ENCODE measurements around the gene MYLK. TPM values are rescaled to one million over a fixed set of nuclear protein-coding genes. Genes with fewer than 3 reads are reported as not detected.
A peak's percentile ranks its signal among the peaks of the same experiment; 100 is the strongest.
"Not testable (repeated sequence)": the region's sequence is repeated elsewhere in the genome, so short reads cannot be mapped to it uniquely, and the experiment has no call there.

MYLK gene
- total RNA-seq, 1 donor from 2014 or later: 11.1 TPM

DNA sequence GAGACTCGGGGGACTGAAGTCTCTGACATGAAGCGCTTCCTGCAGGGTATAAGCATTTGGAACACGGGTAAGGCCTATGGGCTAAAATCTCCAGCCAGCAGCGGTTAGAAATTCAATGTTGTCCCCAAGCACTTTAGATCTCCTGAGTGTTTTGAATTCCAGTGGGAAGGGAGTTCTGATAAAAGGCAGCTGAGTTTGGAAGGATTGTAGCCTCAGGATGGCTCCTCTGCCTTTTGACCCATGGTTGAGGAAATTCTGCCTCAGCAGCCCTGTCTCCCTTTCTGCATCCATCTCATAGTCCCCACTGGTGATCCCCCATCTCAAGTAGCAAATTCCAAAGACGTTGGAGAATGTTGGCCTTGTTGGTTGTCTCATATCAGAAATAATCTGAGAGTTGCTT, 275.1 kb downstream of the MYLK start:
- Histone ChIP-seq H3K9me3 (replicated peaks) (no peaks in the 10 kb centered on the region), H3K4me1 (peaks cover 6% of the 10 kb centered on the region), H3K4me3 (no peak overlapping the region), H3K27me3 (ENCODE audit: low read depth) (no peaks in the 10 kb centered on the region), H3K36me3 (peaks cover 17% of the 10 kb centered on the region), H3K27ac (replicated peaks) (peak overlapping the region; percentile 29)
- intact Hi-C loops (cut with micrococcal nuclease): no loop called here
- TF ChIP-seq, protein P1, sequence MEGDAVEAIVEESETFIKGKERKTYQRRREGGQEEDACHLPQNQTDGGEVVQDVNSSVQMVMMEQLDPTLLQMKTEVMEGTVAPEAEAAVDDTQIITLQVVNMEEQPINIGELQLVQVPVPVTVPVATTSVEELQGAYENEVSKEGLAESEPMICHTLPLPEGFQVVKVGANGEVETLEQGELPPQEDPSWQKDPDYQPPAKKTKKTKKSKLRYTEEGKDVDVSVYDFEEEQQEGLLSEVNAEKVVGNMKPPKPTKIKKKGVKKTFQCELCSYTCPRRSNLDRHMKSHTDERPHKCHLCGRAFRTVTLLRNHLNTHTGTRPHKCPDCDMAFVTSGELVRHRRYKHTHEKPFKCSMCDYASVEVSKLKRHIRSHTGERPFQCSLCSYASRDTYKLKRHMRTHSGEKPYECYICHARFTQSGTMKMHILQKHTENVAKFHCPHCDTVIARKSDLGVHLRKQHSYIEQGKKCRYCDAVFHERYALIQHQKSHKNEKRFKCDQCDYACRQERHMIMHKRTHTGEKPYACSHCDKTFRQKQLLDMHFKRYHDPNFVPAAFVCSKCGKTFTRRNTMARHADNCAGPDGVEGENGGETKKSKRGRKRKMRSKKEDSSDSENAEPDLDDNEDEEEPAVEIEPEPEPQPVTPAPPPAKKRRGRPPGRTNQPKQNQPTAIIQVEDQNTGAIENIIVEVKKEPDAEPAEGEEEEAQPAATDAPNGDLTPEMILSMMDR (IDR thresholded peaks at IDR 0.05; ENCODE audit: borderline replicate concordance): no peak
- DNase-seq: no peak

DNA sequence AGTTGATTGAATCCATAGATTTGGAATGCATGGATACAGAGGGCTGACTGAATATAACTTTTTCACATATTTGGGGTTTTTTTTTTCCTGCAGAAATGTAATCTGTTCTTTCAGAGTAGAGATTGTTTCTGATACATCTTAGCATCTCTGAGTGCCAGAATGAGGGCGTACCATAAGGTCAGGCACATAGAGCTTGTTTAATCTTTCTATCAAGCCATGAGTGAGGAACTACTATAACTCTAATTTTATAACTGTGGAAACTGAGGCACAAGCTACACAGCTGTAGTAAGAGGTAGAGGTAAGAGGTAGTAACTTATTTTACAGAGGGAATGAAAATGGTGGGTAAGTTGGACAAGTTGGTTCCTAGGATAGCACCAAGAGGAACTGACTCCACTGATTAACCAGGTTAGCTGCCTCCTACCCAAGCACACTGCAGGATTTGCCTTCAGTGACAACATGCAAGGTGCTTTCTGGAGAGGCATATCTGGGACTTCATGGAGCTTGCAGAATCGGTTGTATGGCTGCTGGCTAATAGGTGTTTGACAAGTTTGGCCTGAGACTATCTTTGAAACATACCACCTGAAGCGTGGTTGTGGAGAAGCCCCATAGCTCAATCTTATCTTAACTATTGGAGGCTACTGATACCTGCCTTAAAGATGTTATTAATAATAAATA, 275.7 kb downstream of the MYLK start:
- Histone ChIP-seq H3K4me1 (peaks cover 6% of the 10 kb centered on the region), H3K27ac (replicated peaks) (peak overlapping the region; percentile 29), H3K9me3 (replicated peaks) (no peaks in the 10 kb centered on the region), H3K4me3 (no peak overlapping the region), H3K36me3 (peaks cover 11% of the 10 kb centered on the region), H3K27me3 (ENCODE audit: low read depth) (no peaks in the 10 kb centered on the region)
- TF ChIP-seq, protein P1 (IDR thresholded peaks at IDR 0.05; ENCODE audit: borderline replicate concordance): no peak
- intact Hi-C loops (cut with micrococcal nuclease): no loop called here
- DNase-seq: no peak

DNA sequence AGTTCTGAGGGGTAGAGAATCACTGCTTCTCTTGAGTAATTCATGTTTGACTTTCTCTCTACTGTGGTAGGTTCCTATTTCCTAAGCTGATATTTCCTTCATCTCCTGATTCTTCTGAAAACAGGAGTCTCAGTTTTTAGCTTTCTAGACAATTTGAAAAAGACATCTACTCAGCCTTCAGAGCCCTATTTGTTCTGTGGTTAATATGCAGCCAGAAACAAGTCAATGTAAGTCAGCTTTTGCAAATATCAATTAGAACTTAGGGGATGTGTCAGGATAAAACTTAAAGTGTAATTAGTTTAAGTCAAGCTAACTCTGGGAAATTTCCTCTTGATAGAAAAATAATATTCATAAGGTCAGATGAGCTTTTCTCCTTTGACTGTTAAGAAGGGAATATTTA, 277.6 kb downstream of the MYLK start:
- Histone ChIP-seq H3K27me3 (ENCODE audit: low read depth) (no peaks in the 10 kb centered on the region), H3K27ac (replicated peaks) (no peak overlapping the region), H3K36me3 (peaks cover 4% of the 10 kb centered on the region), H3K9me3 (replicated peaks) (no peaks in the 10 kb centered on the region), H3K4me1 (peaks cover 6% of the 10 kb centered on the region), H3K4me3 (no peak overlapping the region)
- TF ChIP-seq, protein P1 (IDR thresholded peaks at IDR 0.05; ENCODE audit: borderline replicate concordance): no peak
- intact Hi-C loops (cut with micrococcal nuclease): no loop called here
- no peak for DNase-seq

DNA sequence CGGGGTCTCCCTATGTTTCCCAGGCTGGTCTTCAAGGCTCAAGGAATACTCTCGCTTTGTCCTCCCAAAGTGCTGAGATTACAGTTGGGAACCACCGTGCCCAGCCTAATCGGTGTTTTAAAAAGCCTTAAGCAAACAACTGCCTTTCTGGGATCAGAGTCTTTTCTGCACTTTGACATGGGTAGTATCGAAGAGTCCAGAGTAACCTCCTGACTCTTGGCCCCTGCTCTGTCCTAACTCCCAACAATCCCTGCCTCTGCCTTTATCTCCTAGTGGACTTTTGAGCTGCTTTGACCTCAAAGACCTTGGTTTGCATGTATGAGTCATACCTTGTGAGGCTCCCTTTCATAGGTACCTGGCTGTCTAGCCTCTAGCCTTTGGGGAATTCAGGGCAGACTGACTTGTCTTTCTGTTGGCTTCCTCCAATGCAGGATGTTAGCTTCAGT, 278.3 kb downstream of the MYLK start:
- no peaks in the 10 kb centered on the region for H3K27me3 ChIP-seq (ENCODE audit: low read depth)
- H3K4me1 ChIP-seq: peaks cover 6% of the 10 kb centered on the region
- no peaks in the 10 kb centered on the region for H3K9me3 ChIP-seq (replicated peaks)
- intact Hi-C loops (cut with micrococcal nuclease): no loop called here
- H3K4me3 ChIP-seq: no peak overlapping the region
- DNase-seq: no peak
- TF ChIP-seq, protein P1 (IDR thresholded peaks at IDR 0.05; ENCODE audit: borderline replicate concordance): no peak
- no peak overlapping the region for H3K27ac ChIP-seq (replicated peaks)
- H3K36me3 ChIP-seq: no peaks in the 10 kb centered on the region

DNA sequence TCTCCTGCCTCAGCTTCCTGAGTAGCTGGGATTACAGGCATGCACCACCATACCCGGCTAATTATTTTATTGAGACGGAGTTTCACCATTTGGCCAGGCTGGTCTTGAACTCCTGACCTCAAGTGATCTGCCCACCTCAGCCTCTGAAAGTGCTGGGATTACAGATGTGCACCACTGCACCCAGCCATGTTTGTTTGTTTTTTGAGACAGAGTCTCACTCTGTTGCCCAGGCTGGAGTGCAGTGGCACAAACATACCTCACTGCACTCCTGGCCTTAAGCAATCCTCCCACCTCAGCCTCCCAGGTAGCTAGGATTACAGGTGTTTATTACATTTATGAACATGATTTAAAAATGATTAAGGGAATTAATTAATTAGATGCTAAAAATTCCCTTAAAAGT, 281.0 kb downstream of the MYLK start:
- intact Hi-C loops (cut with micrococcal nuclease); H3K27me3 ChIP-seq (ENCODE audit: low read depth); H3K4me1 ChIP-seq; H3K9me3 ChIP-seq (replicated peaks); H3K4me3 ChIP-seq; H3K27ac ChIP-seq (replicated peaks); DNase-seq; H3K36me3 ChIP-seq: not testable (repeated sequence)

DNA sequence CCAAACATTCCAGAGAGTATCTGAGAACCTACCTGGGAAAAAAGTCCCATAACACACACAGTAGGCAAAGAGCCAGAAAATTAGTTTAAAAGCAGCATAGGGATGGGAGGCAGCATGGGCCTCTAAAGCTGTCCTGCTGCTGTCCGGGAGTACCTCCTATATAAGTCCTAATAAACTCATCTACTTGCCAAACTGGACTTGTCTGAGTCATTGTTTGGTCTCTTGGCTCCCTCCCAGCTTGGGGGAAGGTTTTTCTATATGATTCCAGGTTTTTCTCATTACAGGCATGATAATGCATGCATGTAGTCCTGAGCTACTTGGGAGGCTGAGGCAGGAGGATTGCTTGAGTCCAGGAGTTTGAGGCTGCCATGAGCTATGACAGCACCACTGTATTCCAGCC, 281.8 kb downstream of the MYLK start:
- Histone ChIP-seq H3K27me3 (ENCODE audit: low read depth) (no peaks in the 10 kb centered on the region), H3K9me3 (replicated peaks) (no peaks in the 10 kb centered on the region), H3K4me3 (no peak overlapping the region), H3K36me3 (no peaks in the 10 kb centered on the region), H3K4me1 (no peaks in the 10 kb centered on the region), H3K27ac (replicated peaks) (no peak overlapping the region)
- intact Hi-C loops (cut with micrococcal nuclease): no loop called here
- TF ChIP-seq, protein P1 (IDR thresholded peaks at IDR 0.05; ENCODE audit: borderline replicate concordance): no peak
- no peak for DNase-seq

DNA sequence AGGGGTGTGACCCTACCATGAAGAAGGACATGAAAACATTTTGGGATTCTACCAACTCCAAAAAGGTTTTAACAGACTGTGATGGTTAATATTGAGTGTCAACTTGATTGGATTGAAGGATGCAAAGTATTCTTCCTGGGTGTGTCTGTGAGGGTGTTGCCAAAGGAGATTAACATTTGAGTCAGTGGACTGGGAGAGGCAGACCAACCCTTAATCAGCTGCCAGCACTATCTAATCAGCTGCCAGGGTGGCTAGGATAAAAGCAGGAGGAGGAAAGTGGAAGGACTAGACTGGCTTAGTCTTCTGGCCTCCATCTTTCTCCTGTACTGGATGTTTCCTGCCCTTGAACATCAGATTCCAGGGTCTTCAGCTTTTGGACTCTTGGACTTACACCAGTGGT, 283.3 kb downstream of the MYLK start:
- not testable (repeated sequence) for H3K27ac ChIP-seq (replicated peaks)

More for the DNA sequence above, 283.3 kb downstream of the MYLK start:
- DNase-seq; H3K27me3 ChIP-seq (ENCODE audit: low read depth); H3K36me3 ChIP-seq; H3K4me3 ChIP-seq; intact Hi-C loops (cut with micrococcal nuclease); H3K9me3 ChIP-seq (replicated peaks); H3K4me1 ChIP-seq: not testable (repeated sequence)

Data from left ventricle myocardium inferior (tissue), 1 donor.